ENCODE measurements around the gene RIMKLB. TPM values are rescaled to one million over a fixed set of nuclear protein-coding genes. Genes with fewer than 3 reads are reported as not detected.
A peak's percentile ranks its signal among the peaks of the same experiment; 100 is the strongest.

RIMKLB gene
- total RNA-seq, 6 donors from 2014 or later, result 25.2 to 103 (median 40.1) TPM

- H3K27ac ChIP-seq, result peak overlapping the region; percentile 87 to 98 (median 97)
- peaks cover 18 to 42% (median 28%) of the 10 kb centered on the region in 4 donors for H3K4me1 ChIP-seq
- 24 to 31% methylated on average over 6 of the region's 6 CpGs for WGBS, 2 donors
- no peak for DNase-seq
- no peak for ATAC-seq (ENCODE audit: low FRiP score in 2 of 2)
- TF ChIP-seq POLR2A (IDR thresholded peaks at IDR 0.05), result no peak
- TF ChIP-seq POLR2AphosphoS5 (IDR thresholded peaks at IDR 0.05), result no peak
- no peak for TF ChIP-seq EP300 (IDR thresholded peaks at IDR 0.05)
- no peak for TF ChIP-seq CTCF (IDR thresholded peaks at IDR 0.05)
- no peaks in the 10 kb centered on the region for H3K36me3 ChIP-seq
- H3K4me3 ChIP-seq, result peak overlapping the region in 3 of 4 donors; percentile 69 to 95 (median 78)
- H3K9me3 ChIP-seq, result no peaks in the 10 kb centered on the region
- H3K27me3 ChIP-seq, result no peaks in the 10 kb centered on the region
Measured at GRCh38 chr12:8696442-8697090, 1.2 kb upstream of the RIMKLB start.

GRCh38 chr12:8697120-8697475, 693 bp upstream of the RIMKLB start:
- TF ChIP-seq POLR2A (IDR thresholded peaks at IDR 0.05), result no peak
- 0% methylated on average over 7 to 21 of the region's 21 CpGs for WGBS, 2 donors
- Histone ChIP-seq H3K36me3 (no peaks in the 10 kb centered on the region), H3K27ac (peak overlapping the region; percentile 87 to 98 (median 97)), H3K27me3 (no peaks in the 10 kb centered on the region), H3K9me3 (no peaks in the 10 kb centered on the region), H3K4me3 (peak overlapping the region; percentile 69 to 95 (median 77)), H3K4me1 (peaks cover 18 to 42% (median 26%) of the 10 kb centered on the region in 4 donors)
- DNase-seq (peak in 1 of 2 donors; percentile 90), ATAC-seq (ENCODE audit: low FRiP score in 2 of 2) (peak; percentile 12 to 41)

- Histone ChIP-seq H3K27me3 (no peaks in the 10 kb centered on the region), H3K4me1 (peaks cover 19 to 31% (median 23%) of the 10 kb centered on the region in 4 donors), H3K9me3 (no peaks in the 10 kb centered on the region), H3K27ac (peak overlapping the region; percentile 87 to 98 (median 97)), H3K4me3 (peak overlapping the region; percentile 69 to 95 (median 76)), H3K36me3 (no peaks in the 10 kb centered on the region)
- no peak for TF ChIP-seq CTCF (IDR thresholded peaks at IDR 0.05)
- TF ChIP-seq EP300 (IDR thresholded peaks at IDR 0.05), result no peak
- TF ChIP-seq POLR2AphosphoS5 (IDR thresholded peaks at IDR 0.05), result peak in 1 of 2 donors; percentile 40
- TF ChIP-seq POLR2A (IDR thresholded peaks at IDR 0.05), result no peak
- DNase-seq, result peak; percentile 79 to 92
- ATAC-seq (ENCODE audit: low FRiP score in 2 of 2), result peak; percentile 55 to 87
- WGBS, 2 donors, result 0% methylated on average over 8 to 46 of the region's 85 CpGs
Measured at GRCh38 chr12:8698132-8698851, 501 bp downstream of the RIMKLB start.

GRCh38 chr12:8698879-8699278, 1.1 kb downstream of the RIMKLB start:
- WGBS, 2 donors, result 22 to 34% methylated on average over 2 of the region's 2 CpGs
- no peak for DNase-seq
- Histone ChIP-seq H3K4me1 (peaks cover 19 to 31% (median 23%) of the 10 kb centered on the region in 4 donors), H3K4me3 (peak overlapping the region; percentile 69 to 95 (median 76)), H3K27ac (peak overlapping the region in 2 of 4 donors; percentile 97 to 98), H3K9me3 (no peaks in the 10 kb centered on the region), H3K27me3 (no peaks in the 10 kb centered on the region), H3K36me3 (no peaks in the 10 kb centered on the region)
- ATAC-seq (ENCODE audit: low FRiP score in 2 of 2), result no peak
- no peak for TF ChIP-seq POLR2AphosphoS5 (IDR thresholded peaks at IDR 0.05)
- TF ChIP-seq EP300 (IDR thresholded peaks at IDR 0.05), result no peak

- WGBS, 2 donors, result 11 to 23% methylated on average over 4 of the region's 4 CpGs
- Histone ChIP-seq H3K27ac (peak overlapping the region in 1 of 4 donors; percentile 32), H3K27me3 (no peaks in the 10 kb centered on the region), H3K4me1 (peaks cover 19 to 31% (median 23%) of the 10 kb centered on the region in 4 donors), H3K36me3 (no peaks in the 10 kb centered on the region), H3K9me3 (no peaks in the 10 kb centered on the region), H3K4me3 (peak overlapping the region in 1 of 4 donors; percentile 1)
- ATAC-seq (ENCODE audit: low FRiP score in 2 of 2) (no peak), DNase-seq (no peak)
- TF ChIP-seq CTCF (IDR thresholded peaks at IDR 0.05), result no peak
- TF ChIP-seq POLR2A (IDR thresholded peaks at IDR 0.05), result no peak
- no peak for TF ChIP-seq POLR2AphosphoS5 (IDR thresholded peaks at IDR 0.05)
- TF ChIP-seq EP300 (IDR thresholded peaks at IDR 0.05), result no peak
Measured at GRCh38 chr12:8699714-8700113, 1.9 kb downstream of the RIMKLB start.

All from upper lobe of left lung (tissue), 6 donors.